Measurements from ENCODE around the gene DDX25. TPM values are rescaled to one million over a fixed set of nuclear protein-coding genes. Genes with fewer than 3 reads are reported as not detected.

The DDX25 gene
- total and polyA plus RNA-seq, 2 of the 13 experiments (the other 11 are each of a cell fraction or from before 2014, with no cell fraction given): 0.17 to 0.29 TPM

DNA sequence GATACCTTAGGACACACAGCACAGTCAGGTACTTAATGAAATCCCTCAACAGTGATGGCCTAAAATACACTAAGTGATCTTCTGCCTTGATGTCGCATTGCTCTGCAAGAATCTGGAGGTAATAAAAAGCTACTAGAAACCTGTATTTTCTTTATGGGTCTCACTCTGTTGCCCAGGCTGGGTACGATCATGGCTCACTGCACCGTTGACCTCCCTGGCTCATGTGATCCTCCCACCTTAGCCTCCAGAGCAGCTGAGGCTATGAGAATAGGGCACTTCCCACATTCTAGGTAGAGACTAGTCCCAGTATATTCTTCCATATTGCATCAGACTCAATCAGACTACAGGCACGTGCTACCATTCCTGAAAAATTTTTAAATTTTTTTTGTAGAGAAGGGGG, 63.2 kb downstream of the DDX25 start:
- in situ Hi-C loops (cut with HindIII; ENCODE audit: extremely low pct_ligation_motif_present, low pct_unique_long_range_greater_than_20kb) (no loop called here), intact Hi-C loops (cut with micrococcal nuclease; ENCODE audit: unreplicated experiment) (no loop called here)
- ATAC-seq (no peak), FAIRE-seq (no peak), DNase-seq (ENCODE audit: low spot score) (no peak)
- 0 out of 5 replicates have a peak, but pooled peaks cover 0 to 3% of the 10 kb centered on the region in 2 experiments for H3K36me3 ChIP-seq (replicated peaks in 1 of 2; ENCODE audit: control insufficient read depth in 1 of 2, insufficient read depth in 2 of 2, low read length in 2 of 2)
- 95% methylated on average over 4 of the region's 4 CpGs for WGBS (ENCODE audit: low lambda C conversion rate)
- no peak overlapping the region for H3K9ac ChIP-seq (ENCODE audit: insufficient read depth, low read depth, low read length)
- ChIA-PET CTCF (ENCODE audit: low intra/inter-chr PET ratio, low total read pairs) (no interaction called here), POLR2A (no interaction called here)
- H3K4me2 ChIP-seq (ENCODE audit: low read depth, low read length): no peak overlapping the region
- H3K9me3 ChIP-seq (ENCODE audit: low read length): no peaks in the 10 kb centered on the region
- no peak overlapping the region for H3K4me3 ChIP-seq (replicated peaks in 1 of 3; ENCODE audit: insufficient read depth in 1 of 3, low read depth in 2 of 3, low read length in 3 of 3)
- no peaks in the 10 kb centered on the region for H3K79me2 ChIP-seq (ENCODE audit: insufficient read depth, low read length)
- peaks cover 26% of the 10 kb centered on the region for H3K4me1 ChIP-seq (ENCODE audit: insufficient read depth, low read length)
- 0 out of 2 replicates have a peak, but pooled peaks have one; percentile 7 for TF ChIP-seq SAP130 (CRISPR knock-in tag; IDR thresholded peaks at IDR 0.05; ENCODE audit: low read depth)
- no peak for TF ChIP-seq RAD51 (IDR thresholded peaks at IDR 0.05; ENCODE audit: borderline replicate concordance)
- TF ChIP-seq, protein P1, sequence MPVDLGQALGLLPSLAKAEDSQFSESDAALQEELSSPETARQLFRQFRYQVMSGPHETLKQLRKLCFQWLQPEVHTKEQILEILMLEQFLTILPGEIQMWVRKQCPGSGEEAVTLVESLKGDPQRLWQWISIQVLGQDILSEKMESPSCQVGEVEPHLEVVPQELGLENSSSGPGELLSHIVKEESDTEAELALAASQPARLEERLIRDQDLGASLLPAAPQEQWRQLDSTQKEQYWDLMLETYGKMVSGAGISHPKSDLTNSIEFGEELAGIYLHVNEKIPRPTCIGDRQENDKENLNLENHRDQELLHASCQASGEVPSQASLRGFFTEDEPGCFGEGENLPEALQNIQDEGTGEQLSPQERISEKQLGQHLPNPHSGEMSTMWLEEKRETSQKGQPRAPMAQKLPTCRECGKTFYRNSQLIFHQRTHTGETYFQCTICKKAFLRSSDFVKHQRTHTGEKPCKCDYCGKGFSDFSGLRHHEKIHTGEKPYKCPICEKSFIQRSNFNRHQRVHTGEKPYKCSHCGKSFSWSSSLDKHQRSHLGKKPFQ (CRISPR knock-in tag; IDR thresholded peaks at IDR 0.05; ENCODE audit: insufficient replicate concordance): no peak
- TF ChIP-seq ZFP82 (CRISPR knock-in tag; IDR thresholded peaks at IDR 0.05; ENCODE audit: borderline replicate concordance): no peak
- no peak for TF ChIP-seq TRIM24 (CRISPR knock-in tag; IDR thresholded peaks at IDR 0.05)
- no peak for TF ChIP-seq PCBP2 (optimal IDR thresholded peaks at IDR 0.05; ENCODE audit: low read depth, low read length, poor library complexity, severe bottlenecking)
- TF ChIP-seq ZNF234 (CRISPR knock-in tag; conservative IDR thresholded peaks at IDR 0.05): no peak
- TF ChIP-seq, protein P2, sequence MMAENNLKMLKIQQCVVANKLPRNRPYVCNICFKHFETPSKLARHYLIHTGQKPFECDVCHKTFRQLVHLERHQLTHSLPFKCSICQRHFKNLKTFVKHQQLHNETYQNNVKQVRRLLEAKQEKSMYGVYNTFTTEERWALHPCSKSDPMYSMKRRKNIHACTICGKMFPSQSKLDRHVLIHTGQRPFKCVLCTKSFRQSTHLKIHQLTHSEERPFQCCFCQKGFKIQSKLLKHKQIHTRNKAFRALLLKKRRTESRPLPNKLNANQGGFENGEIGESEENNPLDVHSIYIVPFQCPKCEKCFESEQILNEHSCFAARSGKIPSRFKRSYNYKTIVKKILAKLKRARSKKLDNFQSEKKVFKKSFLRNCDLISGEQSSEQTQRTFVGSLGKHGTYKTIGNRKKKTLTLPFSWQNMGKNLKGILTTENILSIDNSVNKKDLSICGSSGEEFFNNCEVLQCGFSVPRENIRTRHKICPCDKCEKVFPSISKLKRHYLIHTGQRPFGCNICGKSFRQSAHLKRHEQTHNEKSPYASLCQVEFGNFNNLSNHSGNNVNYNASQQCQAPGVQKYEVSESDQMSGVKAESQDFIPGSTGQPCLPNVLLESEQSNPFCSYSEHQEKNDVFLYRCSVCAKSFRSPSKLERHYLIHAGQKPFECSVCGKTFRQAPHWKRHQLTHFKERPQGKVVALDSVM (CRISPR knock-in tag; IDR thresholded peaks at IDR 0.05): peak; percentile 66
- TF ChIP-seq ZNF121 (CRISPR knock-in tag; IDR thresholded peaks at IDR 0.05): peak; percentile 70
- TF ChIP-seq, protein P3, sequence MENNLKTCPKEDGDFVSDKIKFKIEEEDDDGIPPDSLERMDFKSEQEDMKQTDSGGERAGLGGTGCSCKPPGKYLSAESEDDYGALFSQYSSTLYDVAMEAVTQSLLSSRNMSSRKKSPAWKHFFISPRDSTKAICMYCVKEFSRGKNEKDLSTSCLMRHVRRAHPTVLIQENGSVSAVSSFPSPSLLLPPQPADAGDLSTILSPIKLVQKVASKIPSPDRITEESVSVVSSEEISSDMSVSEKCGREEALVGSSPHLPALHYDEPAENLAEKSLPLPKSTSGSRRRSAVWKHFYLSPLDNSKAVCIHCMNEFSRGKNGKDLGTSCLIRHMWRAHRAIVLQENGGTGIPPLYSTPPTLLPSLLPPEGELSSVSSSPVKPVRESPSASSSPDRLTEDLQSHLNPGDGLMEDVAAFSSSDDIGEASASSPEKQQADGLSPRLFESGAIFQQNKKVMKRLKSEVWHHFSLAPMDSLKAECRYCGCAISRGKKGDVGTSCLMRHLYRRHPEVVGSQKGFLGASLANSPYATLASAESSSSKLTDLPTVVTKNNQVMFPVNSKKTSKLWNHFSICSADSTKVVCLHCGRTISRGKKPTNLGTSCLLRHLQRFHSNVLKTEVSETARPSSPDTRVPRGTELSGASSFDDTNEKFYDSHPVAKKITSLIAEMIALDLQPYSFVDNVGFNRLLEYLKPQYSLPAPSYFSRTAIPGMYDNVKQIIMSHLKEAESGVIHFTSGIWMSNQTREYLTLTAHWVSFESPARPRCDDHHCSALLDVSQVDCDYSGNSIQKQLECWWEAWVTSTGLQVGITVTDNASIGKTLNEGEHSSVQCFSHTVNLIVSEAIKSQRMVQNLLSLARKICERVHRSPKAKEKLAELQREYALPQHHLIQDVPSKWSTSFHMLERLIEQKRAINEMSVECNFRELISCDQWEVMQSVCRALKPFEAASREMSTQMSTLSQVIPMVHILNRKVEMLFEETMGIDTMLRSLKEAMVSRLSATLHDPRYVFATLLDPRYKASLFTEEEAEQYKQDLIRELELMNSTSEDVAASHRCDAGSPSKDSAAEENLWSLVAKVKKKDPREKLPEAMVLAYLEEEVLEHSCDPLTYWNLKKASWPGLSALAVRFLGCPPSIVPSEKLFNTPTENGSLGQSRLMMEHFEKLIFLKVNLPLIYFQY (CRISPR knock-in tag; IDR thresholded peaks at IDR 0.05; ENCODE audit: borderline replicate concordance): no peak
- TF ChIP-seq SNAPC2 (CRISPR knock-in tag; IDR thresholded peaks at IDR 0.05): no peak
- TF ChIP-seq ZNF777 (CRISPR knock-in tag; IDR thresholded peaks at IDR 0.05): no peak
- TF ChIP-seq SOX5 (CRISPR knock-in tag; IDR thresholded peaks at IDR 0.05; ENCODE audit: borderline replicate concordance): no peak
- BruUV-seq (replicated peaks): no TSS peak
- H3K27me3 ChIP-seq (ENCODE audit: control insufficient read depth in 1 of 2, insufficient read depth in 2 of 2, low read length in 2 of 2): no peaks in the 10 kb centered on the region
- H3K27ac ChIP-seq (ENCODE audit: extremely low read length, insufficient read depth, low read length): peak overlapping the region; percentile 50
- no peak overlapping the region for H2AFZ ChIP-seq (ENCODE audit: low read length)
- H4K20me1 ChIP-seq (ENCODE audit: insufficient read depth, low read length): no peaks in the 10 kb centered on the region
